Measurements from ENCODE around the gene STX3. TPM values are rescaled to one million over a fixed set of nuclear protein-coding genes. Genes with fewer than 3 reads are reported as not detected.

The STX3 gene
- total RNA-seq, 1 donor from 2014 or later: 14.5 TPM

DNA sequence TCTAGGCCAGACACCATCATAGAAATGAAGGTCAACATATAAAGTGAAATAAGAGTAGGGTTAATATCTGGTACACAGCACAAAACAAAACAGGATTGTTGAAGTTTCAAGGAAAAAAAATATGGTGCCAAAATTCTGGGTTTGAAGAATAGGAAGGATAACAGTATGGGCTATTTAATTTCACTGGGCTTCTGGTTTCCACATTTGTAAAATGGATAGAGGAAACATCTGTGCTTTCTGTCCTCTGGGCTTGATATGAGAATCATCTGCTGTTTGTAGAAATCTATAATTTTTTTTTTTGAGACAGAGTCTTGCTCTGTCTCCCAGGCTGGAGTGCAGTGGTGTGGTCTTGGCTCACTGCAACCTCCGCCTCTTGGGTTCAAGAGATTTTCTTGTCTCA lies 27.8 kb upstream of the STX3 start:
- DNase-seq (no peak), ATAC-seq (ENCODE audit: low read depth) (no peak)
- intact Hi-C loops (cut with micrococcal nuclease): no loop called here
- Mint-ChIP-seq H3K4me3 (no peak overlapping the region), H3K27ac (no peak overlapping the region), H3K36me3 (ENCODE audit: low read depth) (no peaks in the 10 kb centered on the region), H3K4me1 (no peaks in the 10 kb centered on the region), H3K27me3 (peaks cover 13% of the 10 kb centered on the region), H3K9me3 (no peaks in the 10 kb centered on the region)
- POLR2A ChIA-PET: no interaction called here
- TF ChIP-seq, protein P1, sequence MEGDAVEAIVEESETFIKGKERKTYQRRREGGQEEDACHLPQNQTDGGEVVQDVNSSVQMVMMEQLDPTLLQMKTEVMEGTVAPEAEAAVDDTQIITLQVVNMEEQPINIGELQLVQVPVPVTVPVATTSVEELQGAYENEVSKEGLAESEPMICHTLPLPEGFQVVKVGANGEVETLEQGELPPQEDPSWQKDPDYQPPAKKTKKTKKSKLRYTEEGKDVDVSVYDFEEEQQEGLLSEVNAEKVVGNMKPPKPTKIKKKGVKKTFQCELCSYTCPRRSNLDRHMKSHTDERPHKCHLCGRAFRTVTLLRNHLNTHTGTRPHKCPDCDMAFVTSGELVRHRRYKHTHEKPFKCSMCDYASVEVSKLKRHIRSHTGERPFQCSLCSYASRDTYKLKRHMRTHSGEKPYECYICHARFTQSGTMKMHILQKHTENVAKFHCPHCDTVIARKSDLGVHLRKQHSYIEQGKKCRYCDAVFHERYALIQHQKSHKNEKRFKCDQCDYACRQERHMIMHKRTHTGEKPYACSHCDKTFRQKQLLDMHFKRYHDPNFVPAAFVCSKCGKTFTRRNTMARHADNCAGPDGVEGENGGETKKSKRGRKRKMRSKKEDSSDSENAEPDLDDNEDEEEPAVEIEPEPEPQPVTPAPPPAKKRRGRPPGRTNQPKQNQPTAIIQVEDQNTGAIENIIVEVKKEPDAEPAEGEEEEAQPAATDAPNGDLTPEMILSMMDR (IDR thresholded peaks at IDR 0.05): no peak
- CTCF ChIA-PET: no interaction called here

DNA sequence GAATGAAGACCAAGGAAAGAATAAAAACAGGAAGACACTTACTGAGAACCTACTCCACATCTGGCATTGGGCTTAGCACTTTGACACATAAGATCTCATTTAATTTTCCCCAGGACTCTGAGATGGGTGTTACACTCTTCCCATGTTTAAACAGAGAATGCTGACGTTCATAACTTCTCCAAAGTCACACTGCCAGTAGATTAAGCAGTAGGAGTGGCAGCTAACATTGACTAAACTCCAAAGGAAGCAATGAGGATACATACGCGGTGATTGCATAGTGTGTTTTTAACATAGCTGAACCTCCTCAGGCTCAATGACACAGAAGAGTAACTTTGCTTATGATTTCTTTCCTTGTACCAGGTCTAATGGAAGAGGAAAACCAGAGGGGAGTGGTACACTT lies 27.0 kb upstream of the STX3 start:
- POLR2A ChIA-PET: no interaction called here
- ATAC-seq (ENCODE audit: low read depth): no peak
- no peak overlapping the region for H3K4me3 Mint-ChIP-seq

DNA sequence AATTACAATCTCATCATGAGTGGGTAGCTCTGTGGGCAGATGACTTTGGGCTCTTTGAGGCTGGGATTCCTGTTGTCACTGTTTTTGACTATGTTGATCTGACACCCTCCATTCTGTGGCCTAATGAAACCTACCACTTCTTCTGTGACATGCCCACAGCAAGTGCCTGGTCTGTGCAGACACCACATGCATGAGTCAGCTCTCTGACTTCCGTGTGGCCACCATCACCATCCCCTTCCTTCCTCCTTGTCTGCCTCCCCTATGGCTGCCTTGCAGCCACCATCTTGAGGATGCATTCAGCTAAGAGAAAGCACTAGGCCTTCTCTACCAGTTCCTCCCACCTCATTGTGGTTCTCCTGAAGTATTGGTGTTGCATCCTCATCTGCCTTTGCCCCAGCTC lies 26.3 kb upstream of the STX3 start:
- no peak for ATAC-seq (ENCODE audit: low read depth)
- Mint-ChIP-seq H3K9me3 (no peaks in the 10 kb centered on the region), H3K27me3 (peaks cover 9% of the 10 kb centered on the region), H3K27ac (no peak overlapping the region), H3K4me3 (no peak overlapping the region), H3K36me3 (ENCODE audit: low read depth) (no peaks in the 10 kb centered on the region), H3K4me1 (no peaks in the 10 kb centered on the region)
- TF ChIP-seq, protein P1 (IDR thresholded peaks at IDR 0.05): no peak
- DNase-seq: no peak
- intact Hi-C loops (cut with micrococcal nuclease): no loop called here
- CTCF ChIA-PET: no interaction called here
- POLR2A ChIA-PET: no interaction called here

More for the DNA sequence above, 27.0 kb upstream of the STX3 start:
- DNase-seq: no peak
- CTCF ChIA-PET: no interaction called here
- H3K27me3 Mint-ChIP-seq: peaks cover 8% of the 10 kb centered on the region
- H3K27ac Mint-ChIP-seq: no peak overlapping the region
- intact Hi-C loops (cut with micrococcal nuclease): no loop called here
- TF ChIP-seq, protein P1 (IDR thresholded peaks at IDR 0.05): no peak
- H3K9me3 Mint-ChIP-seq: no peaks in the 10 kb centered on the region
- H3K4me1 Mint-ChIP-seq: no peaks in the 10 kb centered on the region
- no peaks in the 10 kb centered on the region for H3K36me3 Mint-ChIP-seq (ENCODE audit: low read depth)

DNA sequence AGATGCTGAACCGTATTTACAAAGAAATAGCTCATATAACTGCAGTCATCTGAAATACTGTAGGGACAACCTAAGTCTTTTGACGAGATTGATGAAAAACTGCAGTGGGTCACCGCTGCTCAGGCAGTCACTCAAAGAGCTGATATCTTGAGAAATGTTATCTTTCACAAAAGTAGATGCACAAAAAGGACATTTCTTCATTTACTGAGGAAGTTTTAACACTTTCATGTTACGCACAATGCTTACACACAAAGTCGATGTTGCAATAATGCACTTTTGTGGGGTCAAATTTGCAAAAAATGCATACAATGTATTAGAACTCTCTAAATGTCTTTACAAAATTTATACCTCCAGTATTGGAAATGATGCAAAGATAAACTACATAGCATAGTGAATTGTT lies 25.3 kb upstream of the STX3 start:
- Mint-ChIP-seq H3K4me1 (no peaks in the 10 kb centered on the region), H3K27ac (no peak overlapping the region), H3K27me3 (peaks cover 4% of the 10 kb centered on the region), H3K9me3 (no peaks in the 10 kb centered on the region), H3K36me3 (ENCODE audit: low read depth) (no peaks in the 10 kb centered on the region), H3K4me3 (no peak overlapping the region)
- TF ChIP-seq, protein P1 (IDR thresholded peaks at IDR 0.05): no peak
- ATAC-seq (ENCODE audit: low read depth) (no peak), DNase-seq (no peak)
- POLR2A ChIA-PET: no interaction called here
- intact Hi-C loops (cut with micrococcal nuclease): no loop called here
- CTCF ChIA-PET: no interaction called here

DNA sequence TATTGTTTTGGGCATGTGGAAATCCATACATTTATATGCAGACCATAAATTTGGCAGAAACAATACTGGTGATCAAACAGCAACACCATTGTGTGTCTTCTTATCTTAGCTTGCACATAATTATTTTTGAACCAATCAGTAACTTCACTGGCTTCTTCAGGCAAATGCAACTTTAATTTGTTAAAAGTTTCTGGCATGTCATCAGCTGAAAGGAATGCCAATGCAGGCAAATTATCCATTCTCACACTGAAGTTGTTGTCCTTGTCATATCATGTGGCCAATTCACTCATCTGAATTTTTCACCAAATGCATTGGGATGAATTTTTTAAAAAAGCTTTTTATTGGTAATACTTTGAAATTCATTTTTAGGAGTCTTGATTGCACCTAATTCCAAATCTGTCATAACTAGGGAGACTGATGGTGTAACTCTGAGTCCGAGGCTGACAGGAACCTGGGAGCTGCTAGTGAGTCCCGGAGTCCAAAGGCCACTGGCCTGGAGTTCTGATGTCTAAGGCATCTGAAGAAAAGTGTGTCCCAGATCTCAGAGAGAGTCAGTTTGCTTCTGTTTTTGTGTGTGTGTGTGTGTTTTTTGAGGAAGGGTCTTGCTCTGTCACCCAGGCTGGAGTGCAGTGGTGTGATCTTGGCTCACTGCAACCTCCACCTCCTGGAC lies 24.1 kb upstream of the STX3 start:
- no peak overlapping the region for H3K4me3 Mint-ChIP-seq
- H3K36me3 Mint-ChIP-seq (ENCODE audit: low read depth): no peaks in the 10 kb centered on the region
- peaks cover 4% of the 10 kb centered on the region for H3K27me3 Mint-ChIP-seq
- H3K4me1 Mint-ChIP-seq: no peaks in the 10 kb centered on the region
- ChIA-PET POLR2A (no interaction called here), CTCF (no interaction called here)
- intact Hi-C loops (cut with micrococcal nuclease): no loop called here
- H3K9me3 Mint-ChIP-seq: no peaks in the 10 kb centered on the region
- DNase-seq: no peak
- H3K27ac Mint-ChIP-seq: no peak overlapping the region
- TF ChIP-seq, protein P1 (IDR thresholded peaks at IDR 0.05): no peak
- no peak for ATAC-seq (ENCODE audit: low read depth)
